ENCODE measurements around the gene TCF7.

TCF7 gene

DNA sequence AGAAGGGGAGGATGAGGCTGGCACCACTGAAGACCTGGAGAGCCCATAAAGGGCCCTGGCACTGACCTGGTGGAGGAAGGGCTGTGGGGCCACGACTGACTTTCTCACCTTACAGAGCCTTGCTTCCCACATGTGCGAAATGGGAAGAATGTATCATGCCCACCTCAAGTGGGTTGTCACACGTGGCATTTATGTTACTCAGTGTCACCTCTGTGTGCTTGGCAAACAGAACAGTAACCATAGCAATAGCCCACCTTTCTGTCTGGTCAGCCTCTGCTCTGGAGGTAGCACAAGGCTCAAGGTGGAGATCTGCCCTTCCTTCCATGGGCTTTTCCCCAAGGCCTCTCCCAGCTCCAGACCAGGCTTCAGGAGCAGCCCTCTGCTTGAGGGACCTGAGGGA is 16.7 kb downstream of the TCF7 start:
- peak; percentile 40 for DNase-seq (ENCODE audit: low read depth)

DNA sequence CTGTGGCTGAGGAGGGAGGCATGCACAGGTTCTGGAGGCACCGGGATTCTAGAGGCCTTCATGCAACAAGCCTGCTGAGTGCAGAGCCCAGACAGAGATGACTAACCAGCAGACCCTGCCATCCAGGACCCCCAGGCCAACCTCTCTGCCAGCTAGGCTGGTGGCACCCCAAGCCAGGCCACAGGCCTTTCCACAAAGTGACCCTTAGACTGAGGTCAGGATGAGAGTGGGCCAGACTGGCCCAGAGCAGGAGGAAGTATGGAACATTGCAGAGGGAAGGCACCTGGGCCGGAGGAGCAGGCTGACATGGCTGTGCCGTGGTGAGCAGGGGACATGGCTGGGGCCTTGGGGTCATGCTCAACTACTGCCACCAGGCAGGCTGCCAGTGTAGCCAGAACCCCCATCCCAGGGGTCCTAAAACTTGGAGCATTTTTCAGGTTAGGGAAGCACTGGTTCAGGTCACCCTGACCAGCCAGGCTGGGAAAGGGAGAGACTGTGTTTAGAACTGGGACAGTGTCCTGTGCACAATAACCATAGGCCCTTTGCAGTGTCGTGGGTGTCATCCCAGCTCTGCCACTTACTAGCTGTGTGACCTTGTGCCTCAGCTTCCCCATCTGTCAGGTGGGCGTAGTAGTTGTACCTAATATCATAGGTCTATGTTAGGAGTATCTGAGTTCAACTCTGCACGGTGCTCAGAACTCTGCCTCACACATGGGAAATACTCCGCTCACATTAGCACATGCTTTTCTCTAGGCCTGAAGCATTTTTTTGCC is 17.3 kb downstream of the TCF7 start:
- no peak for DNase-seq (ENCODE audit: low read depth)

DNA sequence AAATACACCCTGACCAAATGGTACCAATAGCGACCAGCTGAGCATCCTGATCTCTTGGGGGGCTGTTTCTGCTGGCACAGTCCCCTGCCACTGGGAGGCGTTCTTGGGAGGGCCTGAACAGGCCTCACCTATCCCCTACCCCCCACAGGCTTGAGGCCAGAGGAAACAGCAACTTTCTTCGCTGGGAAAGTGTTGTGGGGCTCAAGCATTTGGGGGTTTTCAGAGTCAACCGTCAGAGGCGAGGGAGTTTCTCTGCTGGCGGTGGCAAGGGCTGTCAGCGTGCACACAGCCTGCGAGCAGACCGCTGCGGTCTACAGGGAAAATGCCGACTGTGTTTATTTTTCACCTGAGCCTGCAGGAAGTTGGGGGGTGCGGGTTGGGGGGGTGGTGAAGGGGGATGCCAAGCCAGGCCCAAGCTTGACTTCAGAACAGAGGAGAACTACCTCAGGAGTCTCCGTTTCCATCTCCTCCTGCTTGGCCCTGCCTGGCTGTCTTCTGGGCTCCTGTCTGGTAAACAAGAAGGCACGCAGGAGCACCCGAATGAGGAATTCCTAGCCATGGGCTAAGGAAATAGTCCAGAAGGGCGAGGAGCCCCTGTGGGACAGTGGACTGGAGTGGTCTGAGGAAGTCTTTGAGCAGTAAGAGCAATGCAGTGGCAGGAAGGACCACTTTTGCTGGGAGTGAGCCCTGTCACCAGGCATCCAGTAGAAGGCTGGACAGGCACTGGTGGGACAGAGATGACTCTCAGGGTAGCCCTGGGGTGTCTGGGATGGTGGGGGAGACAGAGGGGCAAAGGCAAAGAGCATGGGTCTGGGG is 18.1 kb downstream of the TCF7 start:
- DNase-seq (ENCODE audit: low read depth), result peak; percentile 48

DNA sequence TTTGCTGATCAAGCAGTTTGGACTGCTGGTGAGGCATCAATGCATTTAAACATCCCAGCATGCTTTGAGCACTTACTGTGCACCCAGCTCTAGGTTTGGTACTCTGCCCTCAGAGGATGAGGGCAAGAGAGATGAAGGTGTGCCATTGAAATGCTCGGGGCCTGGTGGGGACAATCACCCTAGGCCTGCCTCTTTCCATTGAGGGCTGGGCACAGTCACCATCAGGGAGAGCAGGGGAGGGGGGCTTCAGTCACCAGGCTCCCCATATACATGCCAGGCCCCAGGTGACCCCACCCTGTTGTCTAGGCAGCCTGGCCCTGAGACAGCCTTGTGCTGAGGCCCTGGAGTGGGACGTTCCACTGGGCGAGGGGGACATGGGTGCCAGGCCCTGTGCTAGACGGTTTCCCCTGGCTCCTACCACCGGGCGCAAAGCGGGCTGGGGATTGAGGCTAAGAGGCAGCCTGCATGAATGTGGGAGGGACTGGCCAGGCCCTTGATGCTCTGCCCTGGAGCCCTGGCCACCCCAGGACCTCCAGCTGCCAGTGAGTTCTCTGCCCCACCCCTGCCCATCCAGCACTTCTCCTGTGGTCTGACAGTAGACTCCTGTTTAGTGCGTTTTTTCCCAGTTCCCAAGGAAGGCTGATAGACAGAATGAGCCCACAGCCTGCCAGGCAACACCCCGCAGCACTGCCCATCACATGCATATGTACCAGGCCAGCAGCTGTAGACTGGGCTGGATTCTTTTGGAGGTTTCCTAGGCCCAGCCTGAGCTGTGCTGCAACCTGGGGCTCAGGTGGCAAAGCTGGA is 18.9 kb downstream of the TCF7 start:
- no peak for DNase-seq (ENCODE audit: low read depth)

DNA sequence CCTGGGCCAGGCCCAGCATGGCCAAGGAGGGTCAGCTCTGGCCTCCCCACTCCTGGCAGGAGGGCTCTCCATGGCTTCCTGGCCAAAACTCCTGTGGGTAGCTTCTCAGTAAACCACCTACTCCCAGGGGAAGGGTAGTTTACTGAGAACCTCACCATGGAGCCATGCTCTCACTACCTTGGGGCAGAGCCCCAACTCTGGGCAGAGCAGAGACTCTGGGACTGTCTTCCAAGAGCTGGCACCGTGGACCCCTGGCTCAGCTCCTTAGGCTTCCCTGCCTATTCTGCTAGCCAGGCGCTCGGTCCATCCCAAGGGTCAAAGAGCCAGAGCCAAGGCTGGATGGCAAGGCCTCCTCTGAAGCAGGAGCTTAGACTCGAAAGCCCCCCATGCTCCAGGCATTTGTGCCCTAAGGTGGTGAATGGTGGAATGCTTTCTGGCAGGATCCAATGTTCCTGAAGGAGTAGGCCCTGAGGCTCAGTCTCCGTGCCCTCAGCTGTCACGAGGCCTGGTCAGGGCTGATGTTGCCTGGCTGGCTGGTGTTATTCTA is 19.6 kb downstream of the TCF7 start:
- DNase-seq (ENCODE audit: low read depth), result no peak

DNA sequence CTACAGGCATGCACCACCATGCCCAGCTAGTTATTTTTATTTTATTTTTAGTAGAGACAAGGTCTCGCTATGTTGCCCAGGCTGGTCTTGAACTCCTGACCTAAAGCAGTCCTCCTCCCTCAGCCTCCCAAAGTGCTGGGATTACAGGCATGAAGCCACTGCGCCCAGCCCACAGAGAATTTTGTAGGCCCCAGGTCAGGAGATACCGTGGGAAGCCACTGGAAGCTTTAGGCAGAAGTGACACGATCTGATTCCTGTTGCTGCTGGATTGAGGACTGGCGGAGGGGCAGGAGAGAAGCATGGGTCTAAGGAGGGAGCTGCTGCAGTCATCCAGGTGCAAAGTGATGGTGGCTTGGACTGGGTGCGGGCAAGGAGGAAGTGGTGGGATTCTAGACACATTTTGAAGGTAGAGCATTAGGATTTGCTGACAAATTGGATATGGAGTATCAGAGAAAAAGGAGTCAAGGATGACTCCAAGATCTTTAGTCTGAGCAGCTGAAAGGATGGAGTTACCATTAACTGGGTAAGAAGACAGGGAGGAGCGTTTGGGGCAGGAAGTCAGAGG is 20.7 kb downstream of the TCF7 start:
- DNase-seq (ENCODE audit: low read depth), result no peak

DNA sequence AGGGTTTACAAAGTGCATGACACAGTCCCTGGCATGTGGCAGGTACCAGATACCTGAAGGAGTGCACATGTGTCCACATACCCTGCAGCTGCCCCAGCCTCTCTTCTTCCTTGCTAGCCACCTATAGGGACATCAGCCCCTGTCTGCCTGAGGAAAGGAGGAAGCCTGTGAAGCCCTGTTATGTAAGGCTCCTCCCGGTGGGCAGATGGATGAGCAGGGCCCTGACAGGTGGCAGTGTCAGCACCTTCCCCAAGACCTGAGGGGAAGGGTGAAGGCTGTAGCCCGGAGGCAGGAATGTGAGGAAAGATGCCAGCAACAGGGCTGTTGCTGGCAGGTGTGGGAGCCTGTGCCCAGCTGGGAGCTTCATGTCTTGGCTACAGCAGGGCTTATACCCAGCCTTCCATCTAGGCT is 21.7 kb downstream of the TCF7 start:
- no peak for DNase-seq (ENCODE audit: low read depth)

DNA sequence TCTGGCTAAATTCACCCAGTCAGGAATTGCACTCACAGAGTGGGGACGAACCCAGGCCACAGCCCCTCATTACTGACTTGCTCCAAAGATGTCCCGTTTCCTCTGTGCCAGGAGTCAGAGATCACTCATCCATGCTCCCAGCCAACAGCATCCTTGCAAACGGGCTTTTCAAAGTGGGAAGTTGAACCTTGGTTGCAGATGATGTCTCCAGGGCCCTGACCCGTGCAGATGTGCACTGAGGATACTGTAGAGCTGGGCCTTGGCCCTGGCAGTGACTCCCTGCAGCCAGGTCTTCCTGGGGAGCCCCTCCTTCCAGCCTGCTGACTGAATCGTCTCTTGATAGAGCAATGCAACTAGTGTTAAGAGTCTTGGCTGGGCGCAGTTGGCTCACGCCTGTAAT is 22.3 kb downstream of the TCF7 start:
- DNase-seq (ENCODE audit: low read depth), result no peak

DNA sequence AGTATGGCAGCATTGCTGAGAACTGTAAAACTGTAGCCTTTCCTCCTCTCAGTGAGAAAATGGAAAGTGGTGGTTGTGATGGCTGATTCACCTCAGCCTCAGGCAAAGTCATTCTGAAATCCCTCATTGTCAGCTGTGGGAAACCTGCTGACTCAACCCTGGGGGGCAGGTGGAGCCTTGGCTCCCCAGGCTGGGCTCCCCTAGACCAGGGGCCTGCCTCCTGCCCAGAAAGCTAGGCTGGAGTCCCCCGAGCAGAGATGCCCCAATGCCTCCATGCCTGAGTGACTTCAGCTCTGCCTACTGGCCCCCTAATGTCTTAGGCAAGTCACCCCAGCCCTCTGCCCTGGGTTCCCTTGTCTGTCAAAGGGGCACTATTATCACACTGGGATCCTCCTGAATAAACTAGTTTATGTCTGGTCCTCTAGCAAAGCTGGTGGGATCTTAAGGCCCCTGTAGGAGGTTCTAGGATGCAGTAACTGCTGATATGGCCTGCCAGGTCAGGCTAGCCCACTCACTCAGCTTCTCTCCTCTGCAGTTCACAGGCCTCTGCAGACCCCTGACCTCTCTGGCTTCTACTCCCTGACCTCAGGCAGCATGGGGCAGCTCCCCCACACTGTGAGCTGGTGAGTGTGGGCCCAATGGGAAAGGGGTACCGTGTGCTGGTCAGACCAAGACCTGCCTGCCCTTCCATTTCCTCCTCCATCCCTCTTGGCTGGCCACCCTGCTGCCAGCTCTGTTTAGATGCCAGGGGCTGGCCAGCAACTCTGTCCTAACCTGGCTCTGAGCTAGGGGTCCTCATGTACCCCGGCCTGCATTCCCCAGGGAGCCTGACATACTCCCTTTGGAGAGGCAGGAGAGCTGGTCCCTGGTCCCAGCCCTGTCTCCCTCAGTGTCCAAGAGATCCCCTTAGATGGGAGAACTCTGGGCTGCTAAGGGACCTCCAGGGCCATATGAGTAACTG is 24.2 kb downstream of the TCF7 start:
- DNase-seq (ENCODE audit: low read depth), result peak; percentile 59

DNA sequence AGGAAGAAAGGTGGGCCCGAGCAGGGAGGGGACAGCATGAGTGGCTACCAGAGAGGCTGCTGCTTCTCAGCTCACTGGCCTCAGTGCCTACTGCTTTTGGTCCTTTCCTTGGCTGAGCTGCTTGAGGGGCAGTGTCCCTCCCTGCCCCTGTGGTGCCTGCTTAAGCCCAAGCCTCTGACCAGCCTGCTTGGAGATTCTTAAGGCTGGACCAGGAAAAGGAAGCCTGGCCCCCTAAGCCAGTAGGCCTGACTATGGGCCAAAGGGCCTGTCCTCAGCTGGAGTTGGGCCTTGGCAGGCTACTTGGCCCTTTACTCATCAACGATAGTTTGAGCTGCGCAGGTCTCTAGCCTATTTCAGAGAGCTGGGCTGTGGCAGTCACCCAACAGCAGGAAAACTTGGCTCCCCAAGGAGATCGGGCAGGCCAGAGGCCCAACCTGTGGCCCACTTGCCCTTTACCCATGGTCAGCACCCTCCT is 24.9 kb downstream of the TCF7 start:
- DNase-seq (ENCODE audit: low read depth), result no peak

DNA sequence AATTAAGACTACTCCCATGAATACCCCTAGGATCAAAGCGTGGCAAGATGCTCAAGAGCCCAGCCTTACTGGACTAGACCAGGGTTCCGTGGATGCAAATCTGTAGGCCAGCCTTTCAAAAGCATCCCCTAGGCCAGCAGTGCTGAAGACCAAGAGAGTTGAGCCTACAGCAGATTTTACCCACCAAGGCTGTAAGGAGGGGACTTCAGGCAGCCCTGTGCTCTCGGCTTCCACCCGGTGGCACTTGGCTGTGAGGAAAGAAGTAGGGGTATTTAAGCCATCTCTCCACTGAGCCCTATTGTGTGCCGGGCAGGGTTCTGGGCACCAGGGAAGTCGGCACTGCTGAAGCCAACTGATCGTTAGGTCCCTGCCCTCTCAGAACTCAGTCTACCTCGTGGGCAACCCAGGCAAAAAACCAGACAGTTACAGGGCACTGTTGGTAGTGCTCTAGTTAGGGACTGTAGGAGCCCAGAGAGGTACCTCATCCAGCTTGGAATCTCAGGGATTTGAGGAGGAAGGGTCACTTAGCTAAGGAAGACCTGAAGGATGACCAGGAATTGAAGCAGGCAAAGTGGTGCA is 25.5 kb downstream of the TCF7 start:
- no peak for DNase-seq (ENCODE audit: low read depth)

DNA sequence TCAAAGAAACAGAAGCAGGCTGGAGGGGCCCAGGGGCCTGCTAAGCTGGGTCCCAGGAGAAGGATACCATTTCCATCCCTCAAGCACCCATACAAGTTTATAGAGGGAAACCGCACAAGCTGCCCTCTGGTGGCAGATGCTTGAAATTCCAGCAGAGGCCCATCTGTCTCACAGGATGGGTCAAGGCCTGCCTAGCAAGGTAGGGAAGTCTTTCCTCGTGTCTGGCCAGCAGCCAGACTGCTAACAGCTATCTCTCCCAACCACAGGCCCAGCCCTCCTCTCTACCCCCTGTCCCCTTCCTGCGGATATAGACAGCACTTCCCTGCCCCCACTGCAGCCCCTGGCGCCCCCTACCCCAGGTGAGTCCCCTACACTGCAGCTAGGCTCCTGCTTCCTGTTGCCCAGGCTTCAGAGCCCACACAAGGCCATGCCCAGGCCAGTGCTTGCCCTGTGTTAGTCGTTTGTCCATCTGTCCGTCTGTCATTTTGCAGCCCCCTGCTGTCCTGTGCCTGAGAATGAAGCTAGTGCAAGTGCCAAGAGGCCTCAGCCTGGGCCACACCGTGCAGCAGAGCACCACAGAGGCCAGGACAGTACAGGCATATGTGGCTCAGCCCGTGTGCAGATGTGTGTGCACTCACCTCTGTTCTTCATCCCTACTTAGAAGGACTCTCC is 26.2 kb downstream of the TCF7 start:
- peak; percentile 41 for DNase-seq (ENCODE audit: low read depth)

DNA sequence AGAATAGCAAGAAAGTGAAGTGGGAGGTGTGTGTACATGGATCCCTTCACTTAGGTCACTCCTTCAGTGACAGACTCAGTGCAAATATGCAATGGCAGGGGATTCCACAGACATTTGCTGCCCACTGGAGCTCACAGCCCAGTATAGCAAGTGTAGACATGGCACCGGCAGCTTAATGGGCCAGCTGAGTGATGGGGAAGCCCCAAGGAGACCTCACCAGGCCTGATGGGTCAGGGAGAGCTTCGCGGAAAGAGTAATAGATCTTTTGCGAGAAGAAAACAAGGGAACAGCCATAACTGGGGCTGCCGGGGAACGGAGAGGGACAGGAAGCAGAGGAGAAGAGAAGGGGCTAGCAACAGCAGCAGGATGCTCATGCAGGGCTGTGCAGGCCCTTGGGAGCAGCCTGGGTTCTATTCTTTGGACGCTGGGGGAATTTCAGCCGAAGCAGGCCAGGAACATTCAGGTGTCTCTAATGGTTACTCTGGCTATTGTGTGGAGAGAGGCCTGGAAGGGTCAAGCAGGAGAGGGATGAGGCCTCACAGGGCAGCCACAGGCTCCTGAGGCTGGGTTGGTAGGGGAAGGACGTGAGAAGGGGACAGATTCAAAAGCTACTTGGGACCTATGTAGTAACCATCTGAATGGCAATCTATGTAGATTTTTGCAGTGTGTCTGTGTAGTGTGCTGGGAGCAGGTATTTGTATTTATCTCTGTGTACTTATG is 27.0 kb downstream of the TCF7 start:
- no peak for DNase-seq (ENCODE audit: low read depth)

DNA sequence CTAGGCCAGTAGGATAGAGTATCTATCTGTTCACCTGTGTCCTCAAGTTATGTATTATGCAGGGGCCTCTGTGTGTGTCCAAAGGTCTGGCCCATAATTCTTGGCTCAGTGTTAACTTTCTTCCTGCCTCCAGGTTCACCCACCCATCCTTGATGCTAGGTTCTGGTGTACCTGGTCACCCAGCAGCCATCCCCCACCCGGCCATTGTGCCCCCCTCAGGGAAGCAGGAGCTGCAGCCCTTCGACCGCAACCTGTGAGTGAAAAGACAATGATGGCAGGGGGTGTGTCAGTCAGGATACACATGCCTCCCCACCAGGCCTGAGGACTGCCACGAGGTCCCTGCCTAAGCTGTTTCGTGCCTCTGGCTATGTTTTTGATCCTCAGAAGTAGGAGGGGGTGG is 27.6 kb downstream of the TCF7 start:
- no peak for DNase-seq (ENCODE audit: low read depth)

DNA sequence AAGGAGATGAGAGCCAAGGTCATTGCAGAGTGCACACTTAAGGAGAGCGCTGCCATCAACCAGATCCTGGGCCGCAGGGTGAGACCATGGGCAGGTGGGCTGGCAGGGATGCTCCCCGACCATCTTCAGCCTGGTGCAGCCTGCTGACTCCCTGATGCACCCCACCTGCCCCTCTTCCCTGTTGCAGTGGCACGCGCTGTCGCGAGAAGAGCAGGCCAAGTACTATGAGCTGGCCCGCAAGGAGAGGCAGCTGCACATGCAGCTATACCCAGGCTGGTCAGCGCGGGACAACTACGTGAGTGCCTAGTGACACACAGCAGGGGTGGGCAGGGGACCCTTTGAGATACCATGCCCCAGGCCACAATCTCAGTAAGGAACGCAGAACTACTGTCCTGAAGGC is 28.3 kb downstream of the TCF7 start:
- DNase-seq (ENCODE audit: low read depth), result no peak

DNA sequence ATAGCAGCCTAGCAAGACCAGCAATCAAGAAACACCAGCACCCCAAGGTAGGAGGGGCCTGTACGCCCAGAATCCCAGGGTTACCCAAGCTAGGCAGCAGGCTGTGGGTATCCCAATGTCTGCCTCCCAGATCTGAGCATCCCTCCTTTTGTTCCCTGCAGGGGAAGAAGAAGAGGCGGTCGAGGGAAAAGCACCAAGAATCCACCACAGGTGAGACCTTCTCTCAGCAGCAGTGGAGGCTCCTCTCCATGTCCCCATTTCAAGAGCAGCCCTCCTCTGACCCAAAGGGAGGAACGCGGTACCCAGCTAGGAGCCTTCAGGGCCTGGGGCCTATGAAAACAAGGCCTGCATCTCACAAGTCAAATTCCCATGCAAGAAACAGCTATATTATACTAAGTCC is 28.9 kb downstream of the TCF7 start:
- no peak for DNase-seq (ENCODE audit: low read depth)

DNA sequence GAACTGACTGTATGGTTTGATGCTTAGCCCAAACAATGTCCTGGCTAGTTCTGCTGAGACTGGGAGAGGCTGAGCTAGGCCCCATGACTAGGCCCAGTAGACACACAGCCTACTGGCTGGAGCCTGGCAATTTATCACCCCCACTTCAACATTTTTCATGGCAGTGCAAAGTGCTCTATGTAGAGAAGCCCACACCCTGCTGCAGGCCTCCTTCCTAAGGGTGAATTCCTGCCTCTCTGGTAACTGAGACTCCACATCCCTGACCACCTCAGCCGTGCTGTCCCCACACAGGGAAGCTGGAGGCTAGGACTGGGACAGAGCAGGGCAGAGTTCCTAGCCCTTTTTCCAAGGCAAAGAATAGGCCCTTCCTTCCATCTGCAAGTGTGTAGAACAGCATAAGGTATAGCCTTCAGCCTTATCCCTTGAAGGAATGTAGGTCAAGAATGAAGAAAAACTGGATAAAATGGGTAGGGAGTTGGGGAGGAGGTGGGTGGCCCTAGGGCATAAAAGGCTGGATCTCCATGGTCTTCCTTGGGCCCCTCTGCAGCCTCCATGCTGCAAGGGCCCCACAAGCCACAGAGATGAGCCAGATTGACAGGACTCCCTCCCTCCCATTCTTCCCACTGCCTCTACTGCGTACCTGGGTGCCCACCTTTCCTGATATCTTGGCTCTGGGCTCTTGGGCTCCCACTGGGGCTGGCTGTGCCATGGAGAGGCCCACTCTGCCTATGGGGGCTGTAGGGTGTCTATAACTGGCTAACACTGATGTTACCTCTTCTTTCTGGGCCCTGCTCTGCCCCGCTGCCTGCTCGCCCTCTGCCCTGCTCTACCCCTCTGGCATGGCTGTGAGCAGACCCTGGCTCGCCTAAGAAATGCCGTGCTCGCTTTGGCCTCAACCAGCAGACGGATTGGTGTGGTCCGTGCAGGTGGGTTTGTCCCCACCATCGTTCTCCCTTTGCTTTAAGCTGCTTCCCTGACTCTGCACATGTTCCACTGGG is 29.8 kb downstream of the TCF7 start:
- DNase-seq (ENCODE audit: low read depth), result no peak
